SHP77 treated with DMSO at 0.1 percent for 48 hours (cell line): ENCODE data around the gene KIAA0513.
A peak's percentile ranks its signal among the peaks of the same experiment; 100 is the strongest.

ENCODE experiments used
- DNase-seq: peaks from one replicate; lab custom pipeline; 2025; lab: John Stamatoyannopoulos, UW

The KIAA0513 gene

GRCh38 chr16:85005285-85006069 lies 22.1 kb upstream of the KIAA0513 start:
- DNase-seq = no peak

GRCh38 chr16:85006639-85007038 lies 21.0 kb upstream of the KIAA0513 start:
- no peak for DNase-seq

DNA sequence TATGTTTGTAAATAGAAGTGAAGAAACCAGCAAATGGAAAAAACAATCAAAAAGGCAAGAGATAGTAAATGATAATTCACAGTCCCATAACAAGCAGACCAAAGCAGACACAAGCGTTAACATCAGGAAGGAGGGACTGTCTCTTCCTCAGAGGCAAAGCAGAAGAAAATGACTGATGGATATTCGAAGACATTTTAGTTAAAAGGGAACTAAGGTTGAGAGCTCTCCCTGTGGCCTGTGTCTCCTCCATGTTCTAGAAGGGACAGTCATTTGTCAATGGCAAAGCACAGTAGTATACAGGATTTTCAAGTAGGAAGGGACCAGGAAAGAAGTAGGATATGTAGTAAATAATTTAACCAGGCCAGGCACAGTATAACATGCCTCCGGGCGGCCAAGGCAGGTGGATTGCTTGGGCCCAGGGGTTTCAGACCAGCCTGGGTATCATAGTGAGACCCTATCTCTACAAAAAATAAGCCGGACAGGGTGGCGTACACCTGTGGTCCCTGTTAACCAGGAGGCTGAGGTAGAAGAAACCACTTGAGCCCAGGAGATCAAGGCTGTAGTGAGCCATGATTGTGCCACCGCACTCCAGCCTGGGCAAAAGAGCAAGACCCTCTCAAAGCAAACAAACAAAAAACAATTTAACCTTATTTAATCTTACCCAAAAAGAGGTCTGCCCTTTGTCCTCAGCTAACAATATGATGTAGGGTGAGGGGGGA lies 19.9 kb upstream of the KIAA0513 start:
- DNase-seq = no peak

- no peak for DNase-seq
Observed at GRCh38 chr16:85008271-85008670, 19.3 kb upstream of the KIAA0513 start.

GRCh38 chr16:85010446-85010930 lies 17.1 kb upstream of the KIAA0513 start:
- no peak for DNase-seq

DNA sequence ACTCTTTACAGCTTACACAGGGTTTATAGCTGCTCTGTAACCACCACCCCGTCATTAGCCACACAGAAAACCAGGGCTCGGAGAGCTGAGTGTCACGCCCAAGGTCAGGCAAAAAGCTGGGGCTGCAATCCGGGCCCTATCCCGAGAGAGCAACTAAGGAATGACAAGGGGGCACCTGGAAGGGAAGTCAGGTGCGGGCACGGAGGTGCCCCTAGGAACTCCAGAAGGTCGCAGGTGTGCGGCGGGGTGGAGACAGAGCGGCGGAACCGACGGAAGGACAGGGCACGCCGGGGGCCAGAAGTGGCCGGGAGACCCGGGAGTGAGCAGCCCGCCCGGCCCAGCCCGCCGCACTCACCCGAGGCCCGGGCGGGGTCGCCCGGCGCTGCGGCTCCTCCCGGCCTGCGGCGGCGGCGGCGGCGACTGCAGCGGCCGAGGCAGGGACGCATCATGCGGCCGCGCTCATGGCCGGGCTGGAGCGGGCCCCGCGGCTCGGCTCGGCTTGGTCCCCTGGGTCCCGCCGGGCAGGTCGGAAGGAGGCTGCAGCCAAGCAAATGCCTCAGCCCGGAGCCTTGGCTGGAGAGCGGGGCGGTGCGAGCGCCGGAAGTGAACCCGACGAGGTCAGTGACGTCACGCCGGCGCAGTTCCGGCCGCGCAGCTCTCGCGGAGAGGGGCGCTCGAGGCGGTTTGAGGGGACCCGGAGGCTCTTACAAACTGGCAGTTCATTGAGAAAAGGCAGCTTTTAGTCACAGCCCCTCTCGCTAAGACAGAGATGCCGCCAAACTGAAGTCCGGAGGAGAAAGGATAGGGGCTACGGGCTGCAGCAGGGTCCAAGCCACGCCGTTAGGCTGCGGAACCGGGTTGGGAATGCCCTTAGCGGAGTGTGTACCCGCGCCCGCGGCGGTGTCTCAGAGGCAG lies 16.4 kb upstream of the KIAA0513 start, which contains the start of gene ZDHHC7:
ZDHHC7 (minus strand) TSS at position 605 of the 915 bp plus-strand sequence. CDS start 20,917 bp downstream, outside the sequence.
- peak; percentile 74 for DNase-seq

- DNase-seq = no peak
Observed at GRCh38 chr16:85011846-85012284, 15.7 kb upstream of the KIAA0513 start.

GRCh38 chr16:85014311-85014710 lies 13.3 kb upstream of the KIAA0513 start:
- DNase-seq = no peak

DNA sequence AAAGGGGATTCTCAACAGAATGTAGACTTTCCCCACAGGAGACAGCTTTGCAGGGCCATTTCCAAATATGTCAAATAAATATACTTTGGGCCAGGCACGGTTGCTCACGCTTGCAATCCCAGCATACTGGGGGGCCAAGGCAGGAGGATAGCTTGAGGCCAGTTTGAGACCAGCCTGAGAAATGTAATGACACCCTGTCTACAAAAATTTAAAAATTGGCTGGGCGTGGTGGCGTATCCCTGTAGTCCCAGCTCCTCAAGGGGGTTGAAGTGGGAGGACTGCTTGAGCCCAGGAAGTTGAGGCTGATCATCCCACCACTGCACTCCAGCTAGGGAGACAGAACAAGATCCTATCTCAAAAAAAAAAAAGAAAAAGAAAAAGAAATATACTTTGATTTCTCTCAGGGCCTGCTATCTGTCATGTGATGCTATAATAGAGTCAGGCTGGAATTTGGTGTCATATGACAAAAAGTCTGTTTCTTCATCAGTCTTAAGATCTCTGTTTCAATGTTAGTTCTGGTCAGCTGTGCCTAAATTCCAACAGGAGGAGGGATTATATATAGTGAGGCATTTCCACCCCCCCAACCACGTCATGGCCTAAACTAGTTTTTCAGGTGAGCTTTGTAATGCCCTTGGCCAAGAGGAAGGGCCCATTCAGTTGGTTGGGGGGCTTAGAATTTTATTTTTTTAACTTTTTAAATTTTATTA lies 12.0 kb upstream of the KIAA0513 start:
- DNase-seq = no peak

DNA sequence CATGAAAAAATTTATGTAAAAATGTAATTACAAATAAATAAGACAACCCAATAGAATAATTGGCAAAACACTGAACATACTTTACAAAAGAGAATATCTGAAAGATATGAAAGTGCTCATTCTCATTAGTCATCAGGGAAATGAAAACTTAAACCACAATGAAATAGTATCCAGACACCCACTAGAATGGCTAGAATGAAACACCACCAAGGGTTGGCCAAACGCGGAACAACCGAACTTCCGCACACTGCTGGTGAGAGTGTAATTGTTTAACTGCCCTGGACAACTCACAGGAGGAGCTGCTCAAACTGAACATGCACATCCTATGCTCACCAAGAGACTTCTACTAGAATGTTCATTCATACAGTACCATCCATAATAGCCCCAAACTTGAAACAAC lies 10.4 kb upstream of the KIAA0513 start:
- no peak for DNase-seq

- DNase-seq = no peak
Observed at GRCh38 chr16:85017633-85018032, 10.0 kb upstream of the KIAA0513 start.

DNA sequence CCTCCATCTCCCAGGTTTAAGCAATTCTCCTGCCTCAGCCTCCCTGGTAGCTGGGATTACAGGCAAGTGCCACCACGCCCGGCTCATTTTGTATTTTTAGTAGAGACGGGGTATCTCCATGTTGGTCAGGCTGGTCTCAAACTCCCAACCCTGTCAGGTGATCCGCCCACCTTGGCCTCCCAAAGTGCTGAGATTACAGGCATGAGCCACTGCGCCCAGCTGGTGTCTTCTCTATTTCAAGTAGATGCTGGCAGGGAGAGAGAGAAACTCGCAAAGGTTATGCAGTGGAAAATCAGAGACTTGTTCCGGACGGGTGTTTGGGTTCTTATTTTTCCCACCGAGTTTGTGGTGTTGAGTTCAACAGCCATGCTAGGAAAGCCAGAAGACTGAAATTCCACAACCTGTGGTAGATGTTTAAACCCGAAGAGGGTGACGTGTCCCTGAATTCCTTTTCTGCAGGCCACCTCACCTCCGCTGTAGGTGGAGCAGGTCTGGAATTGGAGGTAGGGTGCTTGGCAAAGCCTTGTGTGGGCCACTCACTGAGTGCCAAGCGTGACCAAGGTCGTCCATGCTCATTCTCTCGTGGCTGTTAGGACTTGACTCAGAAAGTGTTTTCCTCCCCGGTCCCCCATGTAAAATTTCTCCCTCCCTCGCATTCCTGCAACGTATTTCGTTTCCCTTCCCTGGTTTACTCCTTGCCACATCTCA lies 8.9 kb upstream of the KIAA0513 start:
- DNase-seq = no peak

- DNase-seq = peak; percentile 31
Observed at GRCh38 chr16:85019659-85020245, 7.8 kb upstream of the KIAA0513 start.

DNA sequence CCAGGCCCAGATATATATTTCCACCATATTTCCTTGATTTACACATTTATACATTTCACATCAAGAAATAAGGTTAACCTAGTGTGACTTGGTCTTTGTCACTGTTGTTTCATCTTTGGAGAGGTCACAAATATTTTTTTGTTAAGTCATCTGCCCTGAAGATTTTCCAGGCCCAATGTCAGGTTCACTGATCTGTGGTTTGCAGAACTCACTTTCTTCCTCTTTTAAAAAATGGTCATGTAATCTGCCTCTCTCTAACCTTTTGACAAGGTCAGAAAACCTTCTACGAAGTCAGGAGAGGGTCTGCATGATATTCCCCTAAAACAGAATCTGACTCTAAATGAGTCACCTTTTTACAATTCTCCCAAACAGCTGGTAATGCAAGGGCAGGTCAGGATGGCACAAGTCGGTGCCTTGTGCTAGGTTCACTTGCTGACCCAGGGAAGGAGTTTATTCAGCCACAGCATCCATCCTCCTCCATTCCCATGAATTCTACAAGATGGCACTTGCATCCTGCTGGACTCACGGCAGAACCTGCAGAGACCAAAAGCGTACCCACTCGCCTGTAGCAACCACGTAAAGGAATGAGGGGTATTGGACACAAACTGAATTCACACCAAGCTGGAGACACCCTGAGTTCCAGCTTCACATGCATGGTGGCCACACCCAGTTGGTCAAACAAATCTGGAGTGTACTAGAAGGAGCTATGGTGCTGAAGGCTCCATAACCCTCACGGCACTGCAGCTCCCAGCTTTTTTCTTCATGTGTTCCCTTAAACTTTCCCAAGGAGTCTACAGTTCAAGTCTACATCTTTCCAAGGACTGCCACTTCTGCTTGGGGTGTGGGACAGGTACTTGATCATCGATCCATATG lies 1.6 kb upstream of the KIAA0513 start:
- DNase-seq = no peak

DNA sequence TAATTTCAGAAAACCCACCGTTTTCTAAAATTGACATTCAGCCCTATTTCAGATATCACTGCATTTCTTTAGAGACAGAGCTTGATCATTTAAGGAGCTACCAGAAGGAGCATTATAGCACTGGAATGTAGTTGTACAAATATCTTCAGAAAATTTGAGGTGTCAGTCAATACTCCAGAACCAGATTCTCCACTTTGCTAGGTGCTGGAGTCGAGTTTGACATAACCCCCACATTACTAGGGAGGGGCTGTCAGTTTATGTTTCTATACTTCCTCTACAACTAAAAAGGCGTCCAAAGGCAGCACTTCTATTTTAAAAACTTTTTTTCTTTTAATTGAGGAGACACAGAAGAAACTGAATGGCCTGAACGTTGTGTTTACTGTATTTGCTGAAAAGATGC lies 892 bp upstream of the KIAA0513 start:
- no peak for DNase-seq

GRCh38 chr16:85027958-85028684 lies 526 bp downstream of the KIAA0513 start:
- no peak for DNase-seq

DNA sequence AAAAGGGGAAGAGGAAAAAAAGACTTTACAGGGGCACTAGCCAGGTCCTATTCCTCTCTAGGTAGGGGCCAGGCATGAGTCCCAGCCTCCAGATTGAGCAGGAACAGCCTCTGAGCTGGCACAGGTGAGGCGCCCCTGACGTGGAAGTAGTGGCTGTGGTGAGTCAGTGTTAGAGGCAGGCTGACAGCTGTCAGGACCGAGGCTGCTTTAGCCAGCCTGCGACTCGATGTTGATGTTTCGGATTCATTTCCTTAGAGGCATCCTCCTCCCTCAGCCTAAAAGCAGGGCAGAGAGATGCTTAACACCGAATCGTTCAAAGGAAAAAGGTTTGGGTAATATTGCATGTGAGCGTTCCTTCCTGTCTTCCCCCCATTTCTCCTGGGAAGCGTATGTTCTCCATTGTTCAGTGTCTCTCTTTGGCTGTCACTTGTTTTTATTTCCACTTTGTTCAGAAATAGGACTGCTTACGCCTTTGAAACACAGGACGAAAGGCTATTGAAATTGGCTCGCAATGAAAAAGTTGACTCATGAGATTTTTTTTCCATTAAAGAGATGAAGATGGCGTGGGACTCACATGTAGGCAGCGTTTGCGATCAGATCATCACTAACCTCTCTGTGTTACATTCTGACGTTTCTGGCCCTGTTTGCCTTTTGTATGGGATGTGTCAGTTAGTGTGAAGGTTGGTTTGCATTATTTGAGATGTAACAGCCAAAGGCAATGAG lies 1.3 kb downstream of the KIAA0513 start:
- DNase-seq = no peak

DNA sequence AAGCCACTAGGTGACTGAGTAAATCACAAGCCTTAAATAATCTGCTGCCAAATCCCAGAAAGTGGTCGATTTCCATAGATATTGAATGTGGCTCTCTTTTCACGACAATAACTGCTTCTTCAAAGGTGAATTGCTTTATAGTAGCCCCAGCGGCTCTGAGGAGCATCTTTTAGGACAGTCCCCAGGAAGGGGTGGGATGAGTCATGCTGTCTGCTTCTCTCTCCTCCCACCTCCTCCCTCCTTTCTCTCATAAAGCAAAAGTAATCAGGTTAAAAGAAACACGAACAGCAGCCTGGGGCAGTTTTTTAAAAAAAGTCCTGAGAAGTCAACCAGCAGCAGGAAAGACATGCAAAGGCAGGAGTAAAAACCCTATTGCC lies 1.8 kb downstream of the KIAA0513 start:
- DNase-seq = no peak
